DOHH2 (cell line): ENCODE results near the gene PPP1R26.
"Not testable (repeated sequence)": the region's sequence is repeated elsewhere in the genome, so short reads cannot be mapped to it uniquely, and the experiment has no call there.

ENCODE experiments used
- H3F3A ChIP-seq: fragments of 200-600 bp; sonication (generic), shearing (Covaris generic); 2 replicates; pipeline ENCODE4 v1.6.0; 2016; ENCODE audit warnings: antibody characterized with exemption, mild to moderate bottlenecking; ENCODE audit not compliant: control insufficient read depth, insufficient read depth
- H3K27ac ChIP-seq: fragments of 200-600 bp; sonication (generic); 2 replicates; pipeline ENCODE4 v1.5.1; 2014; ENCODE audit warnings: low read depth, mild to moderate bottlenecking, low read length, moderate library complexity
- H3K27me3 ChIP-seq: fragments of 200-600 bp; sonication (generic); 2 replicates; pipeline ENCODE4 v1.6.1; 2014; ENCODE audit warnings: mild to moderate bottlenecking, low read length, mixed read lengths; ENCODE audit not compliant: control insufficient read depth
- H3K36me3 ChIP-seq: fragments of 200-600 bp; sonication (generic); 2 replicates; pipeline ENCODE4 v1.6.1; 2014; ENCODE audit warnings: mild to moderate bottlenecking, low read length, moderate library complexity, mixed read lengths; ENCODE audit not compliant: control insufficient read depth
- H3K4me1 ChIP-seq: fragments of 200-600 bp; sonication (generic); 2 replicates; pipeline ENCODE4 v1.6.1; 2014; ENCODE audit warnings: mild to moderate bottlenecking, low read length, mixed read lengths; ENCODE audit not compliant: control insufficient read depth
- H3K4me2 ChIP-seq: fragments of 200-600 bp; sonication (generic); 2 replicates; pipeline ENCODE4 v1.6.0; 2014; ENCODE audit warnings: mild to moderate bottlenecking, low read length, moderate library complexity
- H3K4me3 ChIP-seq: fragments of 200-600 bp; sonication (generic); 2 replicates; pipeline ENCODE4 v1.5.1; 2014; ENCODE audit warnings: mild to moderate bottlenecking, low read length, mixed read lengths
- H3K79me2 ChIP-seq: fragments of 200-600 bp; sonication (generic); 2 replicates; pipeline ENCODE4 v1.6.1; 2014; ENCODE audit warnings: mild to moderate bottlenecking, low read length, mixed read lengths; ENCODE audit not compliant: control insufficient read depth
- H3K9me2 ChIP-seq: fragments of 200-600 bp; sonication (generic); replicated peaks from 2 replicates; pipeline ENCODE4 v1.6.1; 2014; ENCODE audit warnings: mild to moderate bottlenecking, low read length, mixed read lengths; ENCODE audit not compliant: control insufficient read depth
- H3K9me3 ChIP-seq: fragments of 200-600 bp; sonication (generic); 2 replicates; pipeline ENCODE4 v1.6.1; 2014; ENCODE audit warnings: antibody characterized with exemption, low read length, mixed read lengths; ENCODE audit not compliant: control insufficient read depth, insufficient read depth
- H4K20me1 ChIP-seq: fragments of 200-600 bp; sonication (generic); 2 replicates; pipeline ENCODE4 v1.6.0; 2014; ENCODE audit warnings: low read depth, mild to moderate bottlenecking, antibody characterized with exemption, low read length, moderate library complexity; ENCODE audit not compliant: control insufficient read depth, insufficient read depth
- CTCF ChIP-seq: fragments of 200-600 bp; sonication (generic); IDR thresholded peaks from one replicate; pipeline ENCODE4 v1.5.1; 2014; ENCODE audit warnings: antibody characterized with exemption, mild to moderate bottlenecking, low read depth, low read length; ENCODE audit not compliant: poor library complexity, severe bottlenecking
- EZH2phosphoT487 ChIP-seq: fragments of 200-600 bp; sonication (generic); IDR thresholded peaks from 2 replicates; pipeline ENCODE4 v1.6.1; 2017; ENCODE audit warnings: borderline replicate concordance, mild to moderate bottlenecking, antibody characterized with exemption, low read length, moderate library complexity, mixed read lengths

Gene PPP1R26, protein sequence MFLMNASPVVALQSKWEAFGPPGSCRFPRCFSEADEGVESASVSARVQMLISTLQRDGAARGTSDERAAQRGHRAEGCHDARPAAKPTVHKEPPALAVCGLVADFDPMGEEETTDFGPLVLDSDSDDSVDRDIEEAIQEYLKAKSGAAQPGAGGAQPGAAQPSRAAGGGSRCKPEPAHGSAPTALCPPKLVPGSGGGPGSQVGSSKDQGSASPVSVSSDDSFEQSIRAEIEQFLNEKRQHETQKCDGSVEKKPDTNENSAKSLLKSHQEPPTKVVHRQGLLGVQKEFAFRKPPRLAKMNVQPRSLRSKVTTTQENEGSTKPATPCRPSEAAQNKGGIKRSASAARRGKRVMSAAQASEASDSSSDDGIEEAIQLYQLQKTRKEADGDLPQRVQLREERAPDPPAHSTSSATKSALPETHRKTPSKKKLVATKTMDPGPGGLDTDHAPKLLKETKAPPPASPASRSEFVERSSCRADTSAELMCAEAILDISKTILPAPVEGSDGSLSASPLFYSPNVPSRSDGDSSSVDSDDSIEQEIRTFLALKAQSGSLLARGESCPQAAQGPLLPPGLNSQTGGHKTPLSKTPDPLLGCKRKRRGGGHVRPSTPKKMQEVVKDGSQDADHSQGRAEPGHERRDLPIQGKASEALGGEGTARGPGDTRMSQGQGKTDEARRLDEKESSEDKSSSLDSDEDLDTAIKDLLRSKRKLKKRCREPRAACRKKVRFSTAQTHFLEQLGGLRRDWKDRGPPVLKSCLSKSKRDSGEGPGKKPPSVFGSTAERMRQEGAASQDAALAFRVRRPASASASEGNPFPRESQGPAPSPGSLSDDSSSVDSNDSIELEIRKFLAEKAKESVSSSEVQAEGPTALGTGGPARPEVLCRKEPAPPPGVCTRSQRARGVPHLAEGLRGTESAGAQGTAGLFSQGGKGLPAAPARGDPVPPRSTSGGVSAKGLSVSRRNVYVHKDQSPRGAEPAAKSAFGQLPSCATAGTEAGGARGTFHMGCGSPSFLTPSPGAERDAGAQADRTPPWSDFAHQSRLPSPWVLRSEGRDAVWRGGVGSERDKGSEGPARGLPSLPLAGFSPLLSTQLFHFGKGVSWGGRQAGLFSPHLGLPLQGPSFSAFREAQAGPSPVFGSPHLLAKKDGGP (N-terminal part only)

GRCh38 chr9:135479469-135480052, at the start of gene PPP1R26:
Gene PPP1R26, plus strand, starts transcription at chr9:135479782. Its CDS starts 4,729 bp downstream, at chr9:135484511.
- H3K36me3 ChIP-seq, result no peaks in the 10 kb centered on the region
- H3K4me2 ChIP-seq, result no peak within 1 kb of the TSS
- peaks cover 38% of the 10 kb centered on the region for H3K27me3 ChIP-seq
- H3F3A ChIP-seq, result no peaks in the 10 kb centered on the region; the same call in 1 of the 2 replicates
- H3K9me3 ChIP-seq, result no peaks in the 10 kb centered on the region
- no peak within 1 kb of the TSS for H3K27ac ChIP-seq
- 0 out of 2 replicates have a peak, but pooled peaks cover 3% of the 10 kb centered on the region for H3K4me1 ChIP-seq
- TF ChIP-seq EZH2phosphoT487, result no peak
- no peak for TF ChIP-seq CTCF
- no peak within 1 kb of the TSS for H3K4me3 ChIP-seq
- H4K20me1 ChIP-seq, result no peaks in the 10 kb centered on the region
- no peaks in the 10 kb centered on the region for H3K9me2 ChIP-seq
- H3K79me2 ChIP-seq, result no peaks in the 10 kb centered on the region

- Histone ChIP-seq H3K9me2 (no peaks in the 10 kb centered on the region), H3F3A (no peaks in the 10 kb centered on the region), H3K4me1 (no peaks in the 10 kb centered on the region), H3K9me3 (no peaks in the 10 kb centered on the region), H3K27ac (no peak overlapping the region), H3K36me3 (no peaks in the 10 kb centered on the region), H3K4me3 (no peak overlapping the region), H4K20me1 (no peaks in the 10 kb centered on the region), H3K27me3 (no peaks in the 10 kb centered on the region), H3K4me2 (no peak overlapping the region), H3K79me2 (no peaks in the 10 kb centered on the region)
- TF ChIP-seq CTCF (no peak), EZH2phosphoT487 (no peak)
These were observed 42.3 kb upstream of the PPP1R26 start for GRCh38 chr9:135437259-135437658.

- H3K79me2 ChIP-seq, H3K4me2 ChIP-seq, H3K36me3 ChIP-seq, H3K9me3 ChIP-seq, H4K20me1 ChIP-seq, H3K4me1 ChIP-seq, H3K27me3 ChIP-seq, H3K4me3 ChIP-seq, H3K9me2 ChIP-seq, H3F3A ChIP-seq, H3K27ac ChIP-seq: not testable (repeated sequence)
These were observed 41.9 kb upstream of the PPP1R26 start for GRCh38 chr9:135437696-135438095.

DNA sequence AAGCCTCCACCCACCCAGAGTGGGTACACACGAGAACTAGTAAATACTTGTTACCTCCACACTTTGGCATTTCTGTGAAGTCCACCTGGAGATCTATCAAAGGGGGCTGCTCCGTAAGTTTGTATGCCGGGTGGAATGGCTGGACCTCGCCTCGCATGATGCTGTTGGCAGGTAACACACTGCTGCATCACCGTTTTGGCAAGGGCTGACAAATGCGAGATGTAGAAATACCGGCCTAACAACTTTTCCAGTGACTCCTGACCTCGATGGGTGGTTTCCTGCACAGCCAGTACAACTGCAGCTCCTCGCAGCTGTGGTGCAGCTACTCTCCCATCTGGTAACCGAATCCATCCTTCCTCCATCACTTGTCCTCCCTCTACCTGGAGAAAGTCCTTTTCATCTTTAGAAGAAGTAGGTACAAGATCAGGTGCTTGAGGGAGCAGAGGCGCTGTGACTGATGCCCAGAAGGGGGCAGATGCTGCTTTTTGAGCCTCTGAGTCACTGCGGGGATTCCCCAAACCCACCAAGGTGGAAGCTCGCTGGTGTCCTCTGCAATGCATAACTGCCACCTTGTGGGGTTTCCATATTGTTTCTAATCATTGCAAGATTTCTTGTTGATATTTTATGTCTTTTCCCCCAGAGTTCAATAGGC, 40.9 kb upstream of the PPP1R26 start:
- not testable (repeated sequence) for H3K79me2 ChIP-seq, H3F3A ChIP-seq, H3K4me2 ChIP-seq

GRCh38 chr9:135439514-135439913, 40.1 kb upstream of the PPP1R26 start:
- not testable (repeated sequence) for H3K9me3 ChIP-seq, H3K9me2 ChIP-seq, H3K4me2 ChIP-seq, H3F3A ChIP-seq, H3K27me3 ChIP-seq, H3K27ac ChIP-seq, H3K4me3 ChIP-seq, H3K79me2 ChIP-seq, H4K20me1 ChIP-seq, H3K36me3 ChIP-seq, H3K4me1 ChIP-seq

More for the DNA sequence above, 40.9 kb upstream of the PPP1R26 start:
- H3K9me3 ChIP-seq, H3K4me3 ChIP-seq, H4K20me1 ChIP-seq, H3K36me3 ChIP-seq, H3K27ac ChIP-seq, H3K27me3 ChIP-seq, H3K4me1 ChIP-seq, H3K9me2 ChIP-seq: not testable (repeated sequence)
